ENCODE measurements around the gene ZBTB9.
A peak's percentile ranks its signal among the peaks of the same experiment; 100 is the strongest.

Gene ZBTB9

GRCh38 chr6:33415831-33416230, 38.5 kb upstream of the ZBTB9 start:
- TF ChIP-seq CTCF (conservative IDR thresholded peaks at IDR 0.05; ENCODE audit: control insufficient read depth, insufficient read depth, low read depth, low read length) = no peak
- H3K4me3 ChIP-seq (ENCODE audit: control insufficient read depth, low read depth, low read length) = peak overlapping the region; percentile 87
- no peak for DNase-seq (ENCODE audit: low read depth)

- TF ChIP-seq CTCF (conservative IDR thresholded peaks at IDR 0.05; ENCODE audit: control insufficient read depth, insufficient read depth, low read depth, low read length) = no peak
- peak; percentile 28 for DNase-seq (ENCODE audit: low read depth)
Observed at GRCh38 chr6:33416386-33417127, 37.8 kb upstream of the ZBTB9 start.

GRCh38 chr6:33417128-33417902, 37.1 kb upstream of the ZBTB9 start:
- DNase-seq (ENCODE audit: low read depth) = peak; percentile 89
- peak overlapping the region; percentile 87 for H3K4me3 ChIP-seq (ENCODE audit: control insufficient read depth, low read depth, low read length)
- no peak for TF ChIP-seq CTCF (conservative IDR thresholded peaks at IDR 0.05; ENCODE audit: control insufficient read depth, insufficient read depth, low read depth, low read length)

More at GRCh38 chr6:33416386-33417127, 37.8 kb upstream of the ZBTB9 start:
- peak overlapping the region; percentile 87 for H3K4me3 ChIP-seq (ENCODE audit: control insufficient read depth, low read depth, low read length)

- no peak for TF ChIP-seq CTCF (conservative IDR thresholded peaks at IDR 0.05; ENCODE audit: control insufficient read depth, insufficient read depth, low read depth, low read length)
- peak within 1 kb of the TSS; percentile 87 for H3K4me3 ChIP-seq (ENCODE audit: control insufficient read depth, low read depth, low read length)
- peak; percentile 100 for DNase-seq (ENCODE audit: low read depth)
Observed at GRCh38 chr6:33417903-33418689, 36.3 kb upstream of the ZBTB9 start, which contains the start of gene CUTA. Gene CUTA, minus strand, starts transcription at chr6:33418107. Its CDS starts 107 bp downstream, at chr6:33418000.

GRCh38 chr6:33418690-33419291, 35.6 kb upstream of the ZBTB9 start:
- no peak for TF ChIP-seq CTCF (conservative IDR thresholded peaks at IDR 0.05; ENCODE audit: control insufficient read depth, insufficient read depth, low read depth, low read length)
- H3K4me3 ChIP-seq (ENCODE audit: control insufficient read depth, low read depth, low read length) = peak overlapping the region; percentile 37
- DNase-seq (ENCODE audit: low read depth) = peak; percentile 34
